ENCODE results near the gene TMPRSS4. TPM values are rescaled to one million over a fixed set of nuclear protein-coding genes. Genes with fewer than 3 reads are reported as not detected.

TMPRSS4 gene
- total RNA-seq, 1 experiment from 2014 or later, result not detected

DNA sequence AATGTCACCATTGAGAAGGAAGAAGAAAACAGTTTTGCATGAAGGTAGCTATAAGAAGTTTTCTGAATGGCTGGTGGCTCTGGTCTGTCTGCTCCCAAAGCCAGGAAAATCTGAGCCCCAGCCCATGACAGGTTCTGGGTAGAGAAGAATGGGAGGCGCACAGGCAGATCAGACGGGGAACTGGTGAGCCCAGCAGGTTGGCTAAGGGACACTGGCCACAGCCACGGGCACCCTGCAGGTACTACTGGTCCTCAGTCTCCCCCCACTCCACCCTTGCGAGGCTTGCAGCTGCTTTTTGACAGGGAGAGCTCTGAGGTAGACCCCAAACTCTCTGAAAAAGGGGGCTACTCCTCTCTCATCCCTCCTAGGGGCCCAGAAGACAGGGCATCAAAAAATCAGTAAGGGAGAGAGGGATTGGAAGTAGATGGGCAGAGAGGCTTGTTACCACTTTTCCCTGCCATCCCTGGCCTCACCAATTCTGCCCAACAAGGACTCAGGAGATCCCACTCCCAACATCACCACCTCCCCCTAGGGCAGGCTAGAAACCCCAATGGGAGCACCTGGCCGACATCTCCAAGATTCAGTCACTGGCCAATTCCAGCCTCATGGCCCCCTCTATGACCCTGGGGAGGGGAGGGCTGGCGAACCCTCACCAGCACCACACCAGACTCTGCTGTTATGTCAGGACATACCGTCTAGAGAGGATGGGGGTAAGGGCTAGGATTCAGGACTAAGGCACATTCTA, 58.3 kb downstream of the TMPRSS4 start:
- peaks cover 5 to 6% of the 10 kb centered on the region in 2 experiments for H3K4me1 Mint-ChIP-seq

More for the DNA sequence above, 58.3 kb downstream of the TMPRSS4 start:
- H4K8ac ChIP-seq (replicated peaks; ENCODE audit: insufficient read length, low read depth, low read length), result no peak overlapping the region
- no peaks in the 10 kb centered on the region for H3K9me3 ChIP-seq (ENCODE audit: control insufficient read depth, low read depth, low read length)
- H3K18ac ChIP-seq (ENCODE audit: insufficient read length, low read depth, low read length), result no peak overlapping the region
- TF ChIP-seq, protein P1, sequence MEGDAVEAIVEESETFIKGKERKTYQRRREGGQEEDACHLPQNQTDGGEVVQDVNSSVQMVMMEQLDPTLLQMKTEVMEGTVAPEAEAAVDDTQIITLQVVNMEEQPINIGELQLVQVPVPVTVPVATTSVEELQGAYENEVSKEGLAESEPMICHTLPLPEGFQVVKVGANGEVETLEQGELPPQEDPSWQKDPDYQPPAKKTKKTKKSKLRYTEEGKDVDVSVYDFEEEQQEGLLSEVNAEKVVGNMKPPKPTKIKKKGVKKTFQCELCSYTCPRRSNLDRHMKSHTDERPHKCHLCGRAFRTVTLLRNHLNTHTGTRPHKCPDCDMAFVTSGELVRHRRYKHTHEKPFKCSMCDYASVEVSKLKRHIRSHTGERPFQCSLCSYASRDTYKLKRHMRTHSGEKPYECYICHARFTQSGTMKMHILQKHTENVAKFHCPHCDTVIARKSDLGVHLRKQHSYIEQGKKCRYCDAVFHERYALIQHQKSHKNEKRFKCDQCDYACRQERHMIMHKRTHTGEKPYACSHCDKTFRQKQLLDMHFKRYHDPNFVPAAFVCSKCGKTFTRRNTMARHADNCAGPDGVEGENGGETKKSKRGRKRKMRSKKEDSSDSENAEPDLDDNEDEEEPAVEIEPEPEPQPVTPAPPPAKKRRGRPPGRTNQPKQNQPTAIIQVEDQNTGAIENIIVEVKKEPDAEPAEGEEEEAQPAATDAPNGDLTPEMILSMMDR (conservative IDR thresholded peaks at IDR 0.05), result no peak
- no peak for DNase-seq
- no peak overlapping the region for H2BK12ac ChIP-seq (ENCODE audit: insufficient read length, low read depth, low read length)
- H2BK5ac ChIP-seq (ENCODE audit: insufficient read length, low read length), result no peak overlapping the region
- no CpG with 5 or more reads among the region's 7 CpGs for WGBS (ENCODE audit: extremely low coverage, insufficient read length, low lambda C conversion rate)
- no peak overlapping the region for H4K5ac ChIP-seq (ENCODE audit: insufficient read length, low read depth, low read length)
- no peaks in the 10 kb centered on the region for H3K4me1 ChIP-seq (ENCODE audit: insufficient read depth, low read length)
- H4K20me1 ChIP-seq (ENCODE audit: control insufficient read depth, insufficient read depth, insufficient read length), result no peaks in the 10 kb centered on the region
- H3T11ph ChIP-seq (ENCODE audit: low read length), result no peak overlapping the region
- no peak overlapping the region for H2BK20ac ChIP-seq (ENCODE audit: low read depth, low read length, poor library complexity, severe bottlenecking)
- no peak overlapping the region for H3K9ac ChIP-seq (ENCODE audit: extremely low read depth, insufficient read length, low read length)
- H3K27ac Mint-ChIP-seq, result no peak overlapping the region
- H3K56ac ChIP-seq (ENCODE audit: insufficient read length, low read depth, low read length), result no peak overlapping the region
- no peak overlapping the region for H2AFZ ChIP-seq (ENCODE audit: low read length)
- H3K9me3 Mint-ChIP-seq, result no peaks in the 10 kb centered on the region
- no peak overlapping the region for H3K27ac ChIP-seq (ENCODE audit: insufficient read length, low read depth, low read length)
- H3K4ac ChIP-seq (ENCODE audit: low read depth, low read length), result no peak overlapping the region
- H3K27me3 Mint-ChIP-seq (ENCODE audit: low read depth), result peaks cover 45% of the 10 kb centered on the region
- no peak overlapping the region for H2AK5ac ChIP-seq (ENCODE audit: insufficient read length, low read length)
- no peak overlapping the region for H3K4me2 ChIP-seq (ENCODE audit: insufficient read depth, insufficient read length, low read length)
- H2BK120ac ChIP-seq (ENCODE audit: low read depth, low read length, poor library complexity, severe bottlenecking), result no peak overlapping the region
- no peak overlapping the region for H2BK15ac ChIP-seq (ENCODE audit: low read depth, low read length)
- no peaks in the 10 kb centered on the region for H3K27me3 ChIP-seq (ENCODE audit: insufficient read depth, low read length)
- H3K23me2 ChIP-seq (ENCODE audit: insufficient read length, low read depth, low read length, poor library complexity, severe bottlenecking), result no peaks in the 10 kb centered on the region
- H3K79me2 ChIP-seq (ENCODE audit: insufficient read depth, low read length), result no peaks in the 10 kb centered on the region
- H3K23ac ChIP-seq (ENCODE audit: insufficient read length, low read depth, low read length), result no peak overlapping the region
- H3K14ac ChIP-seq (ENCODE audit: insufficient read depth, low read length), result no peak overlapping the region
- no peaks in the 10 kb centered on the region for H3K79me1 ChIP-seq (ENCODE audit: insufficient read depth, low read depth, low read length, poor library complexity, severe bottlenecking)
- no peak overlapping the region for H4K91ac ChIP-seq (ENCODE audit: insufficient read length, low read depth, low read length)
- H3K4me3 Mint-ChIP-seq, result no peak overlapping the region
- no peaks in the 10 kb centered on the region for H3K36me3 Mint-ChIP-seq (ENCODE audit: insufficient read depth in 1 of 3, low read depth in 3 of 3)
